Panc1 (cell line): ENCODE measurements around the gene CEP128.

Source experiments
- CTCF ChIP-seq: fragments of 450-650 bp; IDR thresholded peaks from 2 replicates; pipeline ENCODE4 v1.5.1; 2017; ENCODE audit warnings: mild to moderate bottlenecking
- POLR2AphosphoS5 ChIP-seq: IDR thresholded peaks from 2 replicates; pipeline ENCODE4 v1.6.1; 2012; ENCODE audit warnings: mild to moderate bottlenecking, low read depth, low read length, moderate library complexity
- REST ChIP-seq, 2 experiments: IDR thresholded peaks; 2 replicates each; pipeline ENCODE4 v1.6.1; 2011 to 2012; ENCODE audit warnings: low read depth in 2 of 2, control low read depth in 1 of 2, low read length in 1 of 2, mild to moderate bottlenecking in 1 of 2, moderate library complexity in 1 of 2; ENCODE audit not compliant: insufficient read depth in 1 of 2
- SIN3A ChIP-seq: IDR thresholded peaks from 2 replicates; pipeline ENCODE4 v1.6.1; 2012; ENCODE audit warnings: low read depth, mild to moderate bottlenecking, low read length, moderate library complexity, borderline replicate concordance; ENCODE audit not compliant: insufficient read depth
- TCF7L2 ChIP-seq: IDR thresholded peaks from 2 replicates; pipeline ENCODE4 v1.6.1; 2011; ENCODE audit warnings: mild to moderate bottlenecking, low read depth, low read length, inconsistent platforms

GRCh38 chr14:80519002-80519401 is 422.5 kb downstream of the CEP128 start:
- TF ChIP-seq CTCF (no peak), REST (IDR thresholded peaks at IDR 0.05; ENCODE audit: insufficient read depth in 1 of 2, low read depth in 2 of 2, low read length in 1 of 2) (no peak), POLR2AphosphoS5 (no peak), SIN3A (no peak), TCF7L2 (no peak)
